ENCODE results near the gene ZNF223.

The ZNF223 gene

GRCh38 chr19:44113784-44114390, 62.1 kb downstream of the ZNF223 start:
- H3K9ac ChIP-seq (ENCODE audit: low read depth, low read length, poor library complexity, severe bottlenecking), result peak overlapping the region; percentile 83
- H2AFZ ChIP-seq (ENCODE audit: low read length), result peak overlapping the region; percentile 97
- peaks cover 13% of the 10 kb centered on the region for H3K79me2 ChIP-seq (ENCODE audit: insufficient read depth, low read length)
- TF ChIP-seq, protein P1, sequence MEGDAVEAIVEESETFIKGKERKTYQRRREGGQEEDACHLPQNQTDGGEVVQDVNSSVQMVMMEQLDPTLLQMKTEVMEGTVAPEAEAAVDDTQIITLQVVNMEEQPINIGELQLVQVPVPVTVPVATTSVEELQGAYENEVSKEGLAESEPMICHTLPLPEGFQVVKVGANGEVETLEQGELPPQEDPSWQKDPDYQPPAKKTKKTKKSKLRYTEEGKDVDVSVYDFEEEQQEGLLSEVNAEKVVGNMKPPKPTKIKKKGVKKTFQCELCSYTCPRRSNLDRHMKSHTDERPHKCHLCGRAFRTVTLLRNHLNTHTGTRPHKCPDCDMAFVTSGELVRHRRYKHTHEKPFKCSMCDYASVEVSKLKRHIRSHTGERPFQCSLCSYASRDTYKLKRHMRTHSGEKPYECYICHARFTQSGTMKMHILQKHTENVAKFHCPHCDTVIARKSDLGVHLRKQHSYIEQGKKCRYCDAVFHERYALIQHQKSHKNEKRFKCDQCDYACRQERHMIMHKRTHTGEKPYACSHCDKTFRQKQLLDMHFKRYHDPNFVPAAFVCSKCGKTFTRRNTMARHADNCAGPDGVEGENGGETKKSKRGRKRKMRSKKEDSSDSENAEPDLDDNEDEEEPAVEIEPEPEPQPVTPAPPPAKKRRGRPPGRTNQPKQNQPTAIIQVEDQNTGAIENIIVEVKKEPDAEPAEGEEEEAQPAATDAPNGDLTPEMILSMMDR (conservative IDR thresholded peaks at IDR 0.05; ENCODE audit: low read length), result no peak
- TF ChIP-seq EZH2phosphoT487 (IDR thresholded peaks at IDR 0.05; ENCODE audit: borderline replicate concordance), result no peak
- no peaks in the 10 kb centered on the region for H3K9me2 ChIP-seq (replicated peaks; ENCODE audit: low read depth, low read length)
- H3K4me1 ChIP-seq (ENCODE audit: insufficient read depth, low read length, poor library complexity, severe bottlenecking), result peaks cover 13% of the 10 kb centered on the region
- H4K20me1 ChIP-seq (ENCODE audit: insufficient read depth, low read length, poor library complexity, severe bottlenecking), result no peaks in the 10 kb centered on the region
- H3K4me3 ChIP-seq (ENCODE audit: low read length, poor library complexity, severe bottlenecking), result peak overlapping the region; percentile 78
- peak overlapping the region; percentile 79 for H3K4me2 ChIP-seq (ENCODE audit: low read depth, low read length, poor library complexity, severe bottlenecking)
- peaks cover 5% of the 10 kb centered on the region; the same call in 1 of the 2 replicates for H3K36me3 ChIP-seq (ENCODE audit: insufficient read depth, low read length)
- no peaks in the 10 kb centered on the region for H3K27me3 ChIP-seq (ENCODE audit: insufficient read depth, low read length, poor library complexity, severe bottlenecking)
- H3F3A ChIP-seq (ENCODE audit: low read depth), result no peaks in the 10 kb centered on the region
- H3K9me3 ChIP-seq (ENCODE audit: insufficient read depth, low read depth, low read length), result no peaks in the 10 kb centered on the region

Data from Loucy (cell line).